ENCODE results near the gene TMPRSS13. TPM values are rescaled to one million over a fixed set of nuclear protein-coding genes. Genes with fewer than 3 reads are reported as not detected.

The TMPRSS13 gene
- total RNA-seq, 2 experiments from 2014 or later: 2.0 to 2.6 TPM

- no peak overlapping the region for H3K4me3 Mint-ChIP-seq
Measured at GRCh38 chr11:117918366-117919255, 10.6 kb downstream of the TMPRSS13 start.

GRCh38 chr11:117917591-117918151, 11.5 kb downstream of the TMPRSS13 start:
- DNase-seq: no peak
- Mint-ChIP-seq H3K4me1 (ENCODE audit: low read depth) (peaks cover 9% of the 10 kb centered on the region), H3K27me3 (no peaks in the 10 kb centered on the region), H3K36me3 (no peaks in the 10 kb centered on the region), H3K9me3 (no peaks in the 10 kb centered on the region), H3K4me3 (no peak overlapping the region), H3K27ac (no peak overlapping the region)
- ChIA-PET CTCF (no interaction called here), POLR2A (no interaction called here)
- intact Hi-C loops (cut with micrococcal nuclease): no loop called here

More at GRCh38 chr11:117918366-117919255, 10.6 kb downstream of the TMPRSS13 start:
- ChIA-PET POLR2A (interaction anchor here (1.2 kb wide), 1 partner anchor 14 kb away, joined by 3 read pairs; no protein-coding TSS in a partner anchor), CTCF (interaction anchor here (1.1 to 2.8 kb wide), 2 partner anchors 28 to 74 kb away, joined by 5 to 15 read pairs; no protein-coding TSS in a partner anchor)
- DNase-seq: no peak
- Mint-ChIP-seq H3K36me3 (no peaks in the 10 kb centered on the region), H3K9me3 (no peaks in the 10 kb centered on the region), H3K27me3 (no peaks in the 10 kb centered on the region), H3K4me1 (ENCODE audit: low read depth) (peaks cover 9% of the 10 kb centered on the region), H3K27ac (no peak overlapping the region)
- intact Hi-C loops (cut with micrococcal nuclease): no loop called here

- H3K4me3 Mint-ChIP-seq: no peak overlapping the region
- ChIA-PET CTCF (interaction anchor here (0.8 to 1.3 kb wide), 3 partner anchors 28 to 110 kb away, joined by 3 read pairs; no protein-coding TSS in a partner anchor), POLR2A (no interaction called here)
- no peak for DNase-seq
- no peak overlapping the region for H3K27ac Mint-ChIP-seq
- intact Hi-C loops (cut with micrococcal nuclease): no loop called here
- peaks cover 9% of the 10 kb centered on the region for H3K4me1 Mint-ChIP-seq (ENCODE audit: low read depth)
- no peaks in the 10 kb centered on the region for H3K36me3 Mint-ChIP-seq
- no peaks in the 10 kb centered on the region for H3K9me3 Mint-ChIP-seq
- no peaks in the 10 kb centered on the region for H3K27me3 Mint-ChIP-seq
Measured at GRCh38 chr11:117916956-117917355, 12.2 kb downstream of the TMPRSS13 start.

- Mint-ChIP-seq H3K27me3 (no peaks in the 10 kb centered on the region), H3K9me3 (no peaks in the 10 kb centered on the region), H3K4me1 (ENCODE audit: low read depth) (peaks cover 9% of the 10 kb centered on the region), H3K27ac (no peak overlapping the region), H3K4me3 (no peak overlapping the region), H3K36me3 (no peaks in the 10 kb centered on the region)
- ChIA-PET CTCF (interaction anchor here (0.6 to 1.7 kb wide), 4 partner anchors 29 to 573 kb away, joined by 3 to 6 read pairs (median 3); no protein-coding TSS in a partner anchor), POLR2A (no interaction called here)
- intact Hi-C loops (cut with micrococcal nuclease): no loop called here
- no peak for DNase-seq
Measured at GRCh38 chr11:117915672-117916235, 13.4 kb downstream of the TMPRSS13 start.

GRCh38 chr11:117914991-117915618, 14.1 kb downstream of the TMPRSS13 start:
- CTCF ChIA-PET: interaction anchor here (0.6 to 1.7 kb wide), 3 partner anchors 32 to 574 kb away, joined by 3 to 6 read pairs (median 3); no protein-coding TSS in a partner anchor
- POLR2A ChIA-PET: no interaction called here

GRCh38 chr11:117914398-117914761, 14.8 kb downstream of the TMPRSS13 start:
- Mint-ChIP-seq H3K9me3 (no peaks in the 10 kb centered on the region), H3K27ac (no peak overlapping the region), H3K4me3 (no peak overlapping the region), H3K27me3 (no peaks in the 10 kb centered on the region), H3K4me1 (ENCODE audit: low read depth) (peaks cover 2% of the 10 kb centered on the region), H3K36me3 (no peaks in the 10 kb centered on the region)
- CTCF ChIA-PET: interaction anchor here (1.2 kb wide), 1 partner anchor 91 kb away, joined by 3 read pairs; no protein-coding TSS in a partner anchor
- no peak for DNase-seq
- intact Hi-C loops (cut with micrococcal nuclease): no loop called here
- POLR2A ChIA-PET: no interaction called here

More at GRCh38 chr11:117914991-117915618, 14.1 kb downstream of the TMPRSS13 start:
- Mint-ChIP-seq H3K4me1 (ENCODE audit: low read depth) (peaks cover 9% of the 10 kb centered on the region), H3K4me3 (no peak overlapping the region), H3K9me3 (no peaks in the 10 kb centered on the region), H3K27me3 (no peaks in the 10 kb centered on the region), H3K27ac (no peak overlapping the region), H3K36me3 (no peaks in the 10 kb centered on the region)
- intact Hi-C loops (cut with micrococcal nuclease): no loop called here
- no peak for DNase-seq

GRCh38 chr11:117913736-117914397, 15.3 kb downstream of the TMPRSS13 start:
- H3K27me3 Mint-ChIP-seq: no peaks in the 10 kb centered on the region
- CTCF ChIA-PET: no interaction called here
- H3K36me3 Mint-ChIP-seq: no peaks in the 10 kb centered on the region
- intact Hi-C loops (cut with micrococcal nuclease): no loop called here
- no peaks in the 10 kb centered on the region for H3K9me3 Mint-ChIP-seq
- no peak overlapping the region for H3K4me3 Mint-ChIP-seq
- POLR2A ChIA-PET: no interaction called here
- H3K4me1 Mint-ChIP-seq (ENCODE audit: low read depth): no peaks in the 10 kb centered on the region
- DNase-seq: peak; percentile 5
- no peak overlapping the region for H3K27ac Mint-ChIP-seq

- POLR2A ChIA-PET: no interaction called here
- DNase-seq: no peak
- H3K36me3 Mint-ChIP-seq: no peaks in the 10 kb centered on the region
- no peaks in the 10 kb centered on the region for H3K9me3 Mint-ChIP-seq
- peaks cover 7% of the 10 kb centered on the region for H3K4me1 Mint-ChIP-seq (ENCODE audit: low read depth)
- H3K4me3 Mint-ChIP-seq: no peak overlapping the region
- CTCF ChIA-PET: interaction anchor here (2.4 kb wide), 1 partner anchor 34 kb away, joined by 9 read pairs; no protein-coding TSS in a partner anchor
- intact Hi-C loops (cut with micrococcal nuclease): no loop called here
- no peak overlapping the region for H3K27ac Mint-ChIP-seq
- no peaks in the 10 kb centered on the region for H3K27me3 Mint-ChIP-seq
Measured at GRCh38 chr11:117912497-117912896, 16.7 kb downstream of the TMPRSS13 start.

GRCh38 chr11:117911694-117912093, 17.5 kb downstream of the TMPRSS13 start:
- ChIA-PET CTCF (interaction anchor here (2.4 kb wide), 1 partner anchor 35 kb away, joined by 9 read pairs; no protein-coding TSS in a partner anchor), POLR2A (no interaction called here)
- DNase-seq: no peak
- Mint-ChIP-seq H3K9me3 (no peaks in the 10 kb centered on the region), H3K4me3 (no peak overlapping the region), H3K27ac (no peak overlapping the region), H3K4me1 (ENCODE audit: low read depth) (peaks cover 13% of the 10 kb centered on the region), H3K36me3 (no peaks in the 10 kb centered on the region), H3K27me3 (no peaks in the 10 kb centered on the region)
- intact Hi-C loops (cut with micrococcal nuclease): no loop called here

GRCh38 chr11:117910941-117911655, 18.1 kb downstream of the TMPRSS13 start:
- no peaks in the 10 kb centered on the region for H3K36me3 Mint-ChIP-seq
- H3K4me1 Mint-ChIP-seq (ENCODE audit: low read depth): peaks cover 13% of the 10 kb centered on the region
- no peak overlapping the region for H3K27ac Mint-ChIP-seq
- no peak overlapping the region for H3K4me3 Mint-ChIP-seq
- ChIA-PET POLR2A (no interaction called here), CTCF (interaction anchor here (2.4 kb wide), 1 partner anchor 36 kb away, joined by 9 read pairs; no protein-coding TSS in a partner anchor)
- intact Hi-C loops (cut with micrococcal nuclease): no loop called here
- DNase-seq: no peak
- no peaks in the 10 kb centered on the region for H3K9me3 Mint-ChIP-seq
- H3K27me3 Mint-ChIP-seq: no peaks in the 10 kb centered on the region

GRCh38 chr11:117910525-117910924, 18.7 kb downstream of the TMPRSS13 start:
- CTCF ChIA-PET: interaction anchor here (2.4 kb wide), 1 partner anchor 36 kb away, joined by 9 read pairs; no protein-coding TSS in a partner anchor
- no peak overlapping the region for H3K27ac Mint-ChIP-seq

More at GRCh38 chr11:117910525-117910924, 18.7 kb downstream of the TMPRSS13 start:
- Mint-ChIP-seq H3K9me3 (no peaks in the 10 kb centered on the region), H3K4me3 (no peak overlapping the region), H3K27me3 (no peaks in the 10 kb centered on the region), H3K4me1 (ENCODE audit: low read depth) (peaks cover 13% of the 10 kb centered on the region), H3K36me3 (no peaks in the 10 kb centered on the region)
- DNase-seq: no peak
- intact Hi-C loops (cut with micrococcal nuclease): no loop called here
- POLR2A ChIA-PET: no interaction called here

Data from activated CD4-positive, alpha-beta memory T cell treated with anti-CD3 and anti-CD28 coated beads for 36 hours (primary cell).